ENCODE data around the gene TXN2.

DNA sequence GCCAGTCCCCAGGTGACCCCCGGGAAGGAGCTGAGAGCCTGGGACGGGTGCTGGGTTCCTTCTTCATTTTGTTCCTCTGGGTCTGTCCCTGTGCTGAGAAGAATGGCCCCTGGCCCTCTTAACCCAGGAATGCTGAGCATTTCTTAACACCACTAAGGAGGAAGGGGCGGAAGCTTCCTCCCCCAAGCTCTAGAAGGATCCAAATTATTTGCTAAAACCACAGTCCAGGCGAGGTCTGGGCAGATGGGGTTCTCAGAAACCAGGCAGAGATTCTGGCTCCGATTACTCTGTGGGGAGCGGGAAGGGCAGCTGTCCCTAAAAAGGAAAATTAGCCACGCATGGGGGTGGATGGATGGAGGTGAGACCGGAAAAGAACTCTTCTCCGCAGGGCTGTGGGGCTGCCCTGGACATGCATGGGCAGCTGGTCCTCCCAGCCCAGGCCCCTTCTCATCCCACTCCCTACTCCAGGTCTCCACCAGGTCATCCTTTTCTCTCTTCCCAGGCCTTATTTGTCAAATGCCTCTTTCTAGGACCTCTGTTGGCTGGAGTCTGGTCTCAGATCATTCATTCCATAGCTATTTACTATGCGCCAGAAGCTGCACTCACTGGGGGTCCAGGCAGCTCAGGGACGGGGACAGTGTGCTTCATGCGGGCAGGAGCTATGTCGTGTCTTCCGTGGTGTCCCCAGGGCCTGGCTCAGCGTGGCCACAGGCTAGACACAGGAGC lies 48.7 kb downstream of the TXN2 start:
- TF ChIP-seq, protein P1, sequence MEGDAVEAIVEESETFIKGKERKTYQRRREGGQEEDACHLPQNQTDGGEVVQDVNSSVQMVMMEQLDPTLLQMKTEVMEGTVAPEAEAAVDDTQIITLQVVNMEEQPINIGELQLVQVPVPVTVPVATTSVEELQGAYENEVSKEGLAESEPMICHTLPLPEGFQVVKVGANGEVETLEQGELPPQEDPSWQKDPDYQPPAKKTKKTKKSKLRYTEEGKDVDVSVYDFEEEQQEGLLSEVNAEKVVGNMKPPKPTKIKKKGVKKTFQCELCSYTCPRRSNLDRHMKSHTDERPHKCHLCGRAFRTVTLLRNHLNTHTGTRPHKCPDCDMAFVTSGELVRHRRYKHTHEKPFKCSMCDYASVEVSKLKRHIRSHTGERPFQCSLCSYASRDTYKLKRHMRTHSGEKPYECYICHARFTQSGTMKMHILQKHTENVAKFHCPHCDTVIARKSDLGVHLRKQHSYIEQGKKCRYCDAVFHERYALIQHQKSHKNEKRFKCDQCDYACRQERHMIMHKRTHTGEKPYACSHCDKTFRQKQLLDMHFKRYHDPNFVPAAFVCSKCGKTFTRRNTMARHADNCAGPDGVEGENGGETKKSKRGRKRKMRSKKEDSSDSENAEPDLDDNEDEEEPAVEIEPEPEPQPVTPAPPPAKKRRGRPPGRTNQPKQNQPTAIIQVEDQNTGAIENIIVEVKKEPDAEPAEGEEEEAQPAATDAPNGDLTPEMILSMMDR (IDR thresholded peaks at IDR 0.05) = no peak
- TF ChIP-seq POLR2A (IDR thresholded peaks at IDR 0.05) = no peak

Data from Peyer's patch (tissue), 4 donors.